Lung (tissue), 12 donors: ENCODE results near the gene CACFD1. TPM values are rescaled to one million over a fixed set of nuclear protein-coding genes. Genes with fewer than 3 reads are reported as not detected.

Experiments used
- ATAC-seq: fragments of 200-7000 bp; cut with Tn5 transposase; one replicate; pipeline ENCODE4 v1.9.1; 2020; ENCODE audit warnings: moderate number of reproducible peaks; ENCODE audit not compliant: insufficient read depth, low FRiP score
- DNase-seq, 3 donors: peaks; one replicate each; pipeline ENCODE4 v3.0.0-alpha.2; 2013 to 2017
- H3K27ac ChIP-seq, 2 donors: one replicate each; pipeline ENCODE4 v1.5.1; 2013; ENCODE audit warnings: mild to moderate bottlenecking in 2 of 2, moderate library complexity in 2 of 2, control low read depth in 1 of 2, inconsistent platforms in 1 of 2, low read depth in 1 of 2, low read length in 1 of 2
- H3K27me3 ChIP-seq, 3 donors: one replicate each; pipeline ENCODE4 v1.5.1; 2013; ENCODE audit warnings: low read length in 2 of 3; ENCODE audit not compliant: control insufficient read depth in 3 of 3, insufficient read depth in 3 of 3
- H3K36me3 ChIP-seq, 4 donors: one replicate each; pipeline ENCODE4 v1.5.1; 2013; ENCODE audit warnings: low read length in 4 of 4, mild to moderate bottlenecking in 1 of 4, moderate library complexity in 1 of 4; ENCODE audit not compliant: control insufficient read depth in 4 of 4, insufficient read depth in 4 of 4
- H3K4me1 ChIP-seq, 5 donors: one replicate each; pipeline ENCODE4 v1.5.1; 2013; ENCODE audit warnings: low read length in 5 of 5, mild to moderate bottlenecking in 2 of 5, moderate library complexity in 1 of 5; ENCODE audit not compliant: control insufficient read depth in 5 of 5, insufficient read depth in 5 of 5
- H3K4me3 ChIP-seq: one replicate; pipeline ENCODE4 v1.5.1; 2013; ENCODE audit warnings: mild to moderate bottlenecking, control low read depth, moderate library complexity
- H3K9ac ChIP-seq, 2 donors: one replicate each; pipeline ENCODE4 v1.5.1; 2013; ENCODE audit warnings: low read length in 2 of 2, control low read depth in 1 of 2; ENCODE audit not compliant: insufficient read depth in 1 of 2
- H3K9me3 ChIP-seq, 4 donors: one replicate each; pipeline ENCODE4 v1.5.1; 2013; ENCODE audit warnings: low read length in 3 of 4, mild to moderate bottlenecking in 1 of 4, moderate library complexity in 1 of 4; ENCODE audit not compliant: control insufficient read depth in 4 of 4, insufficient read depth in 3 of 4
- WGBS, 2 donors: extraction: QIAGEN DNeasy Blood & Tissue Kit; methylation state at CpG; one replicate each; pipeline ENCODE4 v1.1.7; 2013; 5-methylcytosine and 5-hydroxymethylcytosine counted together
- polyA plus RNA-seq, 2 donors: library from polyadenylated mRNA; stranded (reverse); fragments of 200-250 nt; gene quantifications; one replicate each; pipeline ENCODE4 v1.2.1, GENCODE V29; 2013
- total RNA-seq, 2 donors: library from RNA; depleted of rRNA in 1 of 2; stranded (reverse); fragments of >200 nt in 1 of 2; gene quantifications; one replicate each; pipeline ENCODE4 v1.2.1, GENCODE V29; 2014 to 2021
- TF ChIP-seq, protein P1 (sequence below): IDR thresholded peaks from 2 replicates; pipeline ENCODE4 v1.5.1; 2012; ENCODE audit warnings: mild to moderate bottlenecking; ENCODE audit errors: control extremely low read depth, extremely low read depth
- donor health status: control.
- donor health status: control.
- donor health status: Bipolar disorder and iron deficiency.
- donor health status: healthy.
- donor health status: DM: yes; HTN: yes; CAD: no.

The CACFD1 gene
- total and polyA plus RNA-seq, 4 donors = 18.7 to 46.1 (median 32.1) TPM

DNA sequence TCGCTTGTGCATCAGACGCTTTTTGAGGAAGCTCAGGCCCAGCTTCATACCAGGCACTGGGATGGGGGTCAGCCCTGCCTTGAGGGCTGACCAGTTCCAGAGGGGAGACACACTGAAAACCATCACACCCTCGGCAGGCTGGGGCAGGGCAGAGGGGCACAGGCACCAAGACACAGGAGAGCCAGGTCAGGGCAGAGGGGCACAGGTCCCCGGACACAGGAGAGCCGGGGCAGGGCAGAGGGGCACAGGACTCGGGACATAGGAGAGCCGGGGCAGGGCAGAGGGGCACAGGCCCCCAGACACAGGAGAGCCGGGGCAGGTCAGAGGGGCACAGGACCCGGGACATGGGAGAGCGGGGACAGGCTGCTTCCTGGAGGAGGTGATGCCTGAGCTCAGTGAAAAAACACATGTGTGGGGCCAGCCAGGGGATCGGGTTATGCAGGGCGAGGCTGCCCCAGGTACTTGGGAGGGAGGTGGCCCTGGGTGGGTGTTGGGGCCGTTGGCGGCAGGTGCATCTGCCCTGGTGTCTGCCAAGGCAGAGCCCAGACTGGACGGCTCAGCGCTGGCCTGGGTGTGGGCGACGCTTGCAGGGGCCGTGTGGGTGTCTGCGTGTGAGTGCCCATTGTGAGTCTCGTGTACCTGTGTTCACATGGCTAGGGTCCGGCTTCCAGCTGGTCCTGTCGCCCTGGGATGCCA lies 34.2 kb downstream of the CACFD1 start:
- Histone ChIP-seq H3K4me1 (peaks cover 0 to 63% (median 29%) of the 10 kb centered on the region in 5 donors), H3K36me3 (no peaks in the 10 kb centered on the region), H3K4me3 (no peak overlapping the region), H3K9ac (no peak overlapping the region), H3K27me3 (peaks cover 0 to 5% (median 0%) of the 10 kb centered on the region in 3 donors), H3K9me3 (no peaks in the 10 kb centered on the region), H3K27ac (peak overlapping the region in 1 of 2 donors; percentile 5)
- TF ChIP-seq, protein P1, sequence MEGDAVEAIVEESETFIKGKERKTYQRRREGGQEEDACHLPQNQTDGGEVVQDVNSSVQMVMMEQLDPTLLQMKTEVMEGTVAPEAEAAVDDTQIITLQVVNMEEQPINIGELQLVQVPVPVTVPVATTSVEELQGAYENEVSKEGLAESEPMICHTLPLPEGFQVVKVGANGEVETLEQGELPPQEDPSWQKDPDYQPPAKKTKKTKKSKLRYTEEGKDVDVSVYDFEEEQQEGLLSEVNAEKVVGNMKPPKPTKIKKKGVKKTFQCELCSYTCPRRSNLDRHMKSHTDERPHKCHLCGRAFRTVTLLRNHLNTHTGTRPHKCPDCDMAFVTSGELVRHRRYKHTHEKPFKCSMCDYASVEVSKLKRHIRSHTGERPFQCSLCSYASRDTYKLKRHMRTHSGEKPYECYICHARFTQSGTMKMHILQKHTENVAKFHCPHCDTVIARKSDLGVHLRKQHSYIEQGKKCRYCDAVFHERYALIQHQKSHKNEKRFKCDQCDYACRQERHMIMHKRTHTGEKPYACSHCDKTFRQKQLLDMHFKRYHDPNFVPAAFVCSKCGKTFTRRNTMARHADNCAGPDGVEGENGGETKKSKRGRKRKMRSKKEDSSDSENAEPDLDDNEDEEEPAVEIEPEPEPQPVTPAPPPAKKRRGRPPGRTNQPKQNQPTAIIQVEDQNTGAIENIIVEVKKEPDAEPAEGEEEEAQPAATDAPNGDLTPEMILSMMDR = no peak
- 88 to 90% methylated on average over 23 of the region's 23 CpGs for WGBS, 2 donors
- DNase-seq (no peak), ATAC-seq (no peak)

- WGBS, 2 donors = 82 to 89% methylated on average over 24 of the region's 24 CpGs
- Histone ChIP-seq H3K27me3 (peaks cover 0 to 5% (median 0%) of the 10 kb centered on the region in 3 donors), H3K4me1 (peaks cover 0 to 70% (median 29%) of the 10 kb centered on the region in 5 donors), H3K36me3 (no peaks in the 10 kb centered on the region), H3K27ac (no peak overlapping the region), H3K9me3 (no peaks in the 10 kb centered on the region), H3K4me3 (no peak overlapping the region), H3K9ac (no peak overlapping the region)
- DNase-seq (peak in 2 of 3 donors; percentile 53), ATAC-seq (no peak)
- TF ChIP-seq, protein P1 = no peak
These were observed 35.0 kb downstream of the CACFD1 start for GRCh38 chr9:133494636-133495326.

DNA sequence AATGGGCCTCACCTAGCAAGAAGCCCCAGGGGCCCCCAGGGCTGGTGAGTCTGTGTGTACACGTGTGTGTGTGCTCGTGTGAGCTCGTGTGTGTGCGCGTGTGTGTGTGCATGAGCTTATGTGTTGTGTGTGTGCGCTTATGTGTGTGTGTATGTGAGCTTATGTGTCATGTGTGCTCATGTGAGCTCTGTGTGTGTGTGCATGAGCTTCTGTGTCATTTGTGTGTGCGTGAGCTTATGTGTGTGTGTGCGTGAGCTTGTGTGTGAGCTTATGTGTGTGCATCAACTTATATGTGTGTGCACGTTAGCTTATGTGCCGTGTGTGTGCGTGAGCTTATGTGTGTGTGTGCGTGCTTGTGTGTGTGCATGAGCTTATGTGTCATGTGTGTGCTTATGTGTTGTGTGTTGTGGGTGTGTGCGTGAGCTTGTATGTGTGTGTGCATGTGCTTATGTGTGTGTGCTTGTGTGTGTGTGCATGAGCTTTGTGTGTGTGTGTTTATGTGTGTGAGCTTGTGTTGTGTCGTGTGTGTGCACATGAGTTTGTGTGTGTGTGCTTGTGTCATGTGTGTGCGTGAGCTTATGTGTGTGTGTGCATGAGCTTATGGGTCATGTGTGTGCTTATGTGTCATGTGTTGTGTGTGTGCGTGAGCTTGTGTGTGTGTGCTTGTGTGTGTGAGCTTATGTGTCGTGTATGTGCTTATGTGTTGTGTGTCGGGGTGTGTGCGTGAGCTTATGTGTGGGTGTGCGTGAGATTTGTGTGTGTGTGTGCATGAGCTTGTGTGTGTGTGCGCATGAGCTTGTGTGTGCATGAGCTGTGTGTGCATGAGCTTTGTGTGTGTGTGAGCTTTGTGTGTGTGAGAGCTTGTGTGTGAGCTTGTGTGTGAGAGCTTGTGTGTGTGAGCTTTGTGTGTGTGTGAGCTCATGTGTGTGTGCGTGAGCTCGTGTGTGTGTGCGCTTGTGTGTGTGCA lies 35.8 kb downstream of the CACFD1 start:
- 96 to 97% methylated on average over 24 of the region's 24 CpGs for WGBS, 2 donors
- no peaks in the 10 kb centered on the region for H3K9me3 ChIP-seq
- TF ChIP-seq, protein P1 = no peak
- DNase-seq (no peak), ATAC-seq (no peak)
- peaks cover 0 to 73% (median 29%) of the 10 kb centered on the region in 5 donors for H3K4me1 ChIP-seq
- no peak overlapping the region for H3K4me3 ChIP-seq
- H3K9ac ChIP-seq = no peak overlapping the region
- H3K36me3 ChIP-seq = no peaks in the 10 kb centered on the region
- no peak overlapping the region for H3K27ac ChIP-seq
- H3K27me3 ChIP-seq = peaks cover 0 to 5% (median 0%) of the 10 kb centered on the region in 3 donors
